Measurements from ENCODE around the gene KRT8. TPM values are rescaled to one million over a fixed set of nuclear protein-coding genes. Genes with fewer than 3 reads are reported as not detected.
A peak's percentile ranks its signal among the peaks of the same experiment; 100 is the strongest.

The KRT8 gene
- total and polyA plus RNA-seq, 2 of the 13 experiments (the other 11 are each of a cell fraction or from before 2014, with no cell fraction given) = 498 to 718 TPM

DNA sequence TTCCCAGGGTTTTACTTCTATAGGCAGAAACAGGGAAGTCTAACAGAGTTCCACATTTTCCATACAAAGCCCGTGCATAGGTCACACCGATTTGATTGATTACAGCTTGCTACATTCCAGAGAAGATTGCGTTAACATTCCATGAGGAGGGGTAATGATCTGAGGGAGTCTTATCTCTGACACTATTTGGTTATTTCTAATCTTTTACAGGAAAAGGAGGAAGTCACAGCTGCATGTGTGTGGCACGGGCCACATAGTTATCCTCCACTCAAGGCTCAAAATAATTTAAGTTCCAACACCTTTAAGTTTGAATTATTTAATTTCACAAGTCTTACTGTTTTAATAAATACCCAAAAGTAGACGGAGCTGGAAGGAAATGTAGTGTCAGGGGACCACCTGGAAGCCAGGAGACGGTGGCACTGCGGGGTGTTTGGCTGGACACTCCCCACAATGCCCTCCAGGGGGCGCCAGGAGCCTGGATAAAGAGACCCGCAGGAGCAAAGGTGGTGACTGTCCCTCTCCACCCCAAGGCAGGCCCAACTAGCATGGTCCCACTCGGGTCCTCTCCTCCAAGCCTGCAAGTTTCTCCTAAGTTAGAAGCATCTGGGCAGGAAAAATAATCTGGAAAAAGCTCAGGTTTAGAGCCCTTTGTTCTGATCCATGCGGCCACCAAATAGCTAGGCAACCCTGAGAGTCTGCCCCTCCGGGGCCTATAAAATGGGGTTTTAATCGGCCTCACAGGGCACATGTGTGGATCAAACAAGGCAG lies 20.2 kb downstream of the KRT8 start (continued):
- TF ChIP-seq SIN3A (IDR thresholded peaks at IDR 0.05; ENCODE audit: borderline replicate concordance, low read depth, low read length) (0 out of 2 replicates have a peak, but pooled peaks have one; percentile 18), TARDBP (CRISPR knock-in tag; IDR thresholded peaks at IDR 0.05) (peak; percentile 76), ZNF431 (CRISPR knock-in tag; IDR thresholded peaks at IDR 0.05; ENCODE audit: borderline replicate concordance, low read depth) (0 out of 2 replicates have a peak, but pooled peaks have one; percentile 41), MAZ (IDR thresholded peaks at IDR 0.05; ENCODE audit: borderline replicate concordance, low read depth, low read length) (peak; percentile 80), MAZ (CRISPR knock-in tag; IDR thresholded peaks at IDR 0.05; ENCODE audit: low read depth) (0 out of 2 replicates have a peak, but pooled peaks have one; percentile 9), TBX2 (CRISPR knock-in tag; IDR thresholded peaks at IDR 0.05; ENCODE audit: borderline replicate concordance) (peak; percentile 92), CREB1 (IDR thresholded peaks at IDR 0.05) (no peak), CREB1 (CRISPR knock-in tag; IDR thresholded peaks at IDR 0.05) (peak; percentile 84), ZFP91 (CRISPR knock-in tag; IDR thresholded peaks at IDR 0.05; ENCODE audit: borderline replicate concordance) (peak; percentile 68; the same call in 1 of the 2 replicates), SKIL (CRISPR knock-in tag; IDR thresholded peaks at IDR 0.05; ENCODE audit: borderline replicate concordance) (peak; percentile 10; the same call in 1 of the 2 replicates), NBN (conservative IDR thresholded peaks at IDR 0.05) (no peak), TCF12 (IDR thresholded peaks at IDR 0.05) (no peak), TCF12 (CRISPR knock-in tag; IDR thresholded peaks at IDR 0.05) (no peak), TFAP4 (IDR thresholded peaks at IDR 0.05; ENCODE audit: borderline replicate concordance, low read depth) (peak; percentile 12; the same call in 1 of the 2 replicates)
- TF ChIP-seq, protein P1, sequence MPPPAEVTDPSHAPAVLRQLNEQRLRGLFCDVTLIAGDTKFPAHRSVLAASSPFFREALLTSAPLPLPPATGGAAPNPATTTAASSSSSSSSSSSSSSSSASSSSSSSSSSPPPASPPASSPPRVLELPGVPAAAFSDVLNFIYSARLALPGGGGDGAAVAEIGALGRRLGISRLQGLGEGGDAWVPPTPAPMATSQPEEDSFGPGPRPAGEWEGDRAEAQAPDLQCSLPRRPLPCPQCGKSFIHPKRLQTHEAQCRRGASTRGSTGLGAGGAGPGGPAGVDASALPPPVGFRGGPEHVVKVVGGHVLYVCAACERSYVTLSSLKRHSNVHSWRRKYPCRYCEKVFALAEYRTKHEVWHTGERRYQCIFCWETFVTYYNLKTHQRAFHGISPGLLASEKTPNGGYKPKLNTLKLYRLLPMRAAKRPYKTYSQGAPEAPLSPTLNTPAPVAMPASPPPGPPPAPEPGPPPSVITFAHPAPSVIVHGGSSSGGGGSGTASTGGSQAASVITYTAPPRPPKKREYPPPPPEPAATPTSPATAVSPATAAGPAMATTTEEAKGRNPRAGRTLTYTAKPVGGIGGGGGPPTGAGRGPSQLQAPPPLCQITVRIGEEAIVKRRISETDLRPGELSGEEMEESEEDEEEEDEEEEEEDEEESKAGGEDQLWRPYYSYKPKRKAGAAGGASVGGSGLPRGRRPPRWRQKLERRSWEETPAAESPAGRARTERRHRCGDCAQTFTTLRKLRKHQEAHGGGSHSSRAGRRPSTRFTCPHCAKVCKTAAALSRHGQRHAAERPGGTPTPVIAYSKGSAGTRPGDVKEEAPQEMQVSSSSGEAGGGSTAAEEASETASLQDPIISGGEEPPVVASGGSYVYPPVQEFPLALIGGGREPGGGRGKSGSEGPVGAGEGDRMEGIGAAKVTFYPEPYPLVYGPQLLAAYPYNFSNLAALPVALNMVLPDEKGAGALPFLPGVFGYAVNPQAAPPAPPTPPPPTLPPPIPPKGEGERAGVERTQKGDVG (CRISPR knock-in tag; IDR thresholded peaks at IDR 0.05; ENCODE audit: borderline replicate concordance) = no peak; the same call in 1 of the 2 replicates
- TF ChIP-seq, protein P2, sequence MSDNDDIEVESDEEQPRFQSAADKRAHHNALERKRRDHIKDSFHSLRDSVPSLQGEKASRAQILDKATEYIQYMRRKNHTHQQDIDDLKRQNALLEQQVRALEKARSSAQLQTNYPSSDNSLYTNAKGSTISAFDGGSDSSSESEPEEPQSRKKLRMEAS (IDR thresholded peaks at IDR 0.05) = peak; percentile 58
- TF ChIP-seq, protein P3, sequence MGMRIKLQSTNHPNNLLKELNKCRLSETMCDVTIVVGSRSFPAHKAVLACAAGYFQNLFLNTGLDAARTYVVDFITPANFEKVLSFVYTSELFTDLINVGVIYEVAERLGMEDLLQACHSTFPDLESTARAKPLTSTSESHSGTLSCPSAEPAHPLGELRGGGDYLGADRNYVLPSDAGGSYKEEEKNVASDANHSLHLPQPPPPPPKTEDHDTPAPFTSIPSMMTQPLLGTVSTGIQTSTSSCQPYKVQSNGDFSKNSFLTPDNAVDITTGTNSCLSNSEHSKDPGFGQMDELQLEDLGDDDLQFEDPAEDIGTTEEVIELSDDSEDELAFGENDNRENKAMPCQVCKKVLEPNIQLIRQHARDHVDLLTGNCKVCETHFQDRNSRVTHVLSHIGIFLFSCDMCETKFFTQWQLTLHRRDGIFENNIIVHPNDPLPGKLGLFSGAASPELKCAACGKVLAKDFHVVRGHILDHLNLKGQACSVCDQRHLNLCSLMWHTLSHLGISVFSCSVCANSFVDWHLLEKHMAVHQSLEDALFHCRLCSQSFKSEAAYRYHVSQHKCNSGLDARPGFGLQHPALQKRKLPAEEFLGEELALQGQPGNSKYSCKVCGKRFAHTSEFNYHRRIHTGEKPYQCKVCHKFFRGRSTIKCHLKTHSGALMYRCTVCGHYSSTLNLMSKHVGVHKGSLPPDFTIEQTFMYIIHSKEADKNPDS (CRISPR knock-in tag; IDR thresholded peaks at IDR 0.05) = no peak
